Measurements from ENCODE around the gene GALNT16.
"Not testable (repeated sequence)": the region's sequence is repeated elsewhere in the genome, so short reads cannot be mapped to it uniquely, and the experiment has no call there.

GALNT16 gene

GRCh38 chr14:69260190-69260860 is 367 bp downstream of the GALNT16 start:
- DNase-seq (ENCODE audit: low spot score): no peak

GRCh38 chr14:69260861-69261564 is 1.1 kb downstream of the GALNT16 start:
- DNase-seq (ENCODE audit: low spot score): no peak

DNA sequence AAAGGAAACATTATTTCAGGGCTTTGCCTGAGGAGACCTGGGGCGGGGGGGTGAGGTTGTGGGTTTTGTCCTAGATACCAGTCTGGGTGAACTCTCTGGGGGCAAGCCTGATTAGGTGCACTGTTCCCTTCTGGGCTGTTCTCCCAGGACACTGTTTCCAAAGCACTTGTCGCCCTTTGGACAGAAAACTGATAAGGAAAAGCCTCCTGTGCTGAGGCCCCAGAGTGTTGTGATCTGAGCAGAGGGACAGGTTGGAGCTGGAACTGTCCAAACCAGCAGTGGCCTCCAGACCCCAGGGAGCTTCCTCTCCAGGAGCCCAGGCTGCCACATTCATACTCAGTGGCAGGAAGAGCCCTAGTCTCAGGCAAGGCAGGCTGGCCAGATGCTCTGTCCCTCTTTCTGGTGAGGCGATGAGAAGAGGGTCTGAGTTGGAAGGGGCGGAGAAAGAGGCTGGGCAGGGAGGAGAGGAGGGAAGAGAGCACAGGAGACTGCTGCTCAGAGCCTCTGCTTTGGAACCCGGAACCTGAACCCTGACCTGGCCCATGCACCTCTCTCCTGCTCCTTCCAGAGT is 1.9 kb downstream of the GALNT16 start:
- no peak for DNase-seq (ENCODE audit: low spot score)

DNA sequence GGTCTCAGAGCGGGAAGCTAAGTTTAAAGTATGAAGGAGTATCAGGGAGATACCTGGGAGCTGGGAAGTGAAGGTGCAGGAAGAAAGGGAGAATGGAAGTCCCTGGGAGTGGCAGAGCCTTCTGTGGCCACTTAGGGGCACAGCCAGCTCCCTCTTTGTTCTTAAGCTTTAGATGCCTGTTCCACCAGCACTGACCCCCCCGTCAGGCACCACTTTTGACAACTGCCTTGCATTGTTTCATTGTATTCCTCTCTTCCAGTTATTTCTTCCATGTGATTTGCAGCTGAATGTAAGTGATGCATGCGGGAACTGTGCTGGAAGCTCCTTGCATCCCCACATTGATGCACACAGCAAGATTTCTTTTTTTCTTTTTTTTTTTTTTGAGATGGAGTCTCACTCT is 2.6 kb downstream of the GALNT16 start:
- DNase-seq (ENCODE audit: low spot score): no peak

- DNase-seq (ENCODE audit: low spot score): no peak
Observed at GRCh38 chr14:69263364-69263763, 3.4 kb downstream of the GALNT16 start.

DNA sequence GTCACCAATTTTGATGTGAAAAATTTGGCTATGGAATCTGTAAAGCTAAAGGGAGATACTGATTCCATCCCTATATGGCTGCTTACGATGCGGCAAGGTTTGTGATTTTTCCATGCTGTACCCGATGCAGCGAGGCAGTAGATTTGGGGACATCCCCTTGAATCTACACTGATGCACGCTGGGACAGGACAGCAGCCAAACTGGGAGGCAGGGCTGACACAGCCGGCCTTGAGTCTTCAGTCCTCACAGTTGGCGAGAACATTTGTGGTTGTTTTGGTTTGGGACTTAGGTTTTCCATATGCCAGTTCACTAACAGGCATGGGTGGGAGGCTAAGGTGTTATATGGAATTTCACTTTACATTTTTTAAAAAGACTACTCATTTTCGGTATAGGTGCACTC is 3.8 kb downstream of the GALNT16 start:
- no peak for DNase-seq (ENCODE audit: low spot score)

- no peak for DNase-seq (ENCODE audit: low spot score)
Observed at GRCh38 chr14:69266572-69267345, 6.8 kb downstream of the GALNT16 start.

DNA sequence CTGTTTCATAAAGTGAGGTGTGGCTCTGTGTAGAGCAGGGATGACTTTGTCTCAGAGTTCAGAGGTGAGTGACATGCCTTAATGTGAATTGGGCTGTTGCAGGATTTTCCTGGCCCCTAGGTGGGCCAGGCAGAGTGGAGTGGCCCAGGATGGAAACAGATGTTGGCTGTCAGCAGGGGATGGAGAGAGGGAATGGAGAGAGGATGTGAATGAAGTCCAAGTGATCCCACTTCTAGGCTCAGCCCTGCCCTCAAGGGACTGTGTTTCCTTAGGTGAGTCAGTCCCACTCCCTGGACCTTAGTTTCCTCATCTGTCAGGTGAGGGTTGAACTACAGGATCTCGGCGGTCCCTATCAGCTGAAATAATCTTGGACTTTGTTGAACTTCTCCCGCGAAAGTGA is 7.5 kb downstream of the GALNT16 start:
- DNase-seq (ENCODE audit: low spot score): no peak

- DNase-seq (ENCODE audit: low spot score): no peak
Observed at GRCh38 chr14:69268223-69268622, 8.3 kb downstream of the GALNT16 start.

- DNase-seq (ENCODE audit: low spot score): no peak
Observed at GRCh38 chr14:69268763-69269162, 8.8 kb downstream of the GALNT16 start.

DNA sequence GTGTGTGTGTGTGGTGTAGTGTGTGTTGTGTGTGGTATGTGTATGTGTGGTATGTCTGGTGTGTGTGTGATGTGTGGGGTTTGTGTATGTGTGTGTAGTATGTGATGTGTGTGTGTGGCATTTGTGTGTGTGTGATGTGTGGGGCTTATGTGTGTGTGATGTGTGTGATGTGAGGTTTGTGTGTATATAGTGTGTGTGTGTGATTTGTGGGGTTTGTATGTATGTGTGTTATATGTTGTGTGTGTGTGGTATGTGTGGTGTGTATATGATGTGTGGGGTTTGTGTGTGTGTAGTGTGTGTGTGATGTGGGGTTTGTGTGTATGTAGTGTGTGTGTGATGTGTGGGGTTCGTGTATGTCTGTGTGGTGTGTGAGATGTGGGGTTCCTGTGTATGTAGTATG is 9.4 kb downstream of the GALNT16 start:
- no peak for DNase-seq (ENCODE audit: low spot score)

GRCh38 chr14:69270097-69270496 is 10.1 kb downstream of the GALNT16 start:
- DNase-seq (ENCODE audit: low spot score): no peak

- no peak for DNase-seq (ENCODE audit: low spot score)
Observed at GRCh38 chr14:69270795-69271708, 11.1 kb downstream of the GALNT16 start.

- DNase-seq (ENCODE audit: low spot score): no peak
Observed at GRCh38 chr14:69274321-69274720, 14.4 kb downstream of the GALNT16 start.

DNA sequence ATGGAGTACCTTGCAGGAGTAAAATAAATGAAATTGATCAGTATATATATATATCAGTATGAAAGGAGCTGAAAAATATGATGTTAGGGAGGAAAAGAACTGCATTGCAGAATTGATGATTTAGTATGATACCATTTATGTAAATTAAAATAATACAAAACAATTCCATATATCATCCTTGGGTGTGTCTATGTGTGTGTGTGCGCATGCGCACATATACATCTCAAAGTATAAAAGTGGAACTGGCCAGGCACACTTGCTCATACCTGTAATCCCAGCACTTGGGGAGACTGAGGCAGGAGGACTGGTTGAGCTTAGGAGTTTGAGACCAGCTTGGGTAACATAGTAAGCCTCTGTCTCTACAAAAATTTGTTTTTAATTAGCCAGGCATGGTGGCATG is 15.4 kb downstream of the GALNT16 start:
- no peak for DNase-seq (ENCODE audit: low spot score)

- not testable (repeated sequence) for DNase-seq (ENCODE audit: low spot score)
Observed at GRCh38 chr14:69277356-69277755, 17.4 kb downstream of the GALNT16 start.

- no peak for DNase-seq (ENCODE audit: low spot score)
Observed at GRCh38 chr14:69280746-69281291, 20.9 kb downstream of the GALNT16 start.

DNA sequence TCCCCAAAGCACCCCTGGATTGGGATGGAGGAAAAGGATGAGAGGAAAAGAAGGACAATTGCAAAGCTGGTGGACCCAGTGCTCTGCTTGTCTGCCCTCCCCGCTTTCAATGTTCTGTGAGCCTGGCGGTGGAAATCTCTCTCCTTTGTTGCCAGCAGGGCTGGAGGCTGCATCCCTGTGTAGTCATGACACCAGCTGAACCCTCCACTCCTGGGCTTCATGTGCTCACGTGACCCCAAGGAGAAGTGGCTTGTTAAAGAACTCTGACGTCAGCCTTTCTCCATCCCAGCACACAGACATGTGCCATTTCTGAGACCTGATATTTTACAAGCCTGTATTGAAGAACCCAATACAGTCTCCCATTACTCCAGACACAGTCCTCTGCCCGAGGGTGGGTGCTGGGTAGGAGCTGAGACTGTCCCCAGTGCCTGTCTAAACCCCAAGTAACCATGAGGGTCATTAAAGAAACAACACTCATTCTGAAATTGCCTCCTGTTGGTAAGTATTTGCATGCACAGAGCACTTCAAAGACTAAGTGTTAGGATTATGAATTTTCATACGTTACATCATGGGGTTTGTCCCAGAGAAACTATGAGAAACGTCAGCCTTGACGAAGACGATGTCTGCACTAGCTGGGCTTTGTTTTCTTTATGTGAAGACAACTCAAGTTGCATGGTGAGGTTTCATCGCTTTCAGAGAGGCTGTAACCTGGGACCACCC is 21.7 kb downstream of the GALNT16 start:
- no peak for DNase-seq (ENCODE audit: low spot score)

DNA sequence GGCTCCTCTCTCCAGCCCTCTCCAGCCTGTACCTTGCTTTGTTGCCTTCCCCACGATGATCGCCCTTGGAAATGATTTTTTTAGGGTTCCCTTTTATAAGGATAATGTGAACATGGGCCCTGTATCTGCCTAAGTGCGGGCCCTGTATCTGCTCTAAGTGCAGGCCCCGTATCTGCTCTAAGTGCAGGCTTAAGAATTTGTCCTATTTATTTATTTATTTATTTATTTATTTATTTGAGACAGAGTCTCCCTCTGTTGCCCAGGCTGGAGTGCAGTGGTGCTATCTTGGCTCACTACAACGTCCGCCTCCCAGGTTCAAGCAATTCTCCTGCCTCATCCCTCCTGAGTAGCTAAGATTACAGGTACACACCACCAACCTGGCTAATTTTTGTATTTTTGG is 22.5 kb downstream of the GALNT16 start:
- DNase-seq (ENCODE audit: low spot score): no peak

- DNase-seq (ENCODE audit: low spot score): no peak
Observed at GRCh38 chr14:69284170-69284569, 24.2 kb downstream of the GALNT16 start.
